Occipital lobe (tissue), 2 donors: ENCODE measurements around the gene GAL3ST2. TPM values are rescaled to one million over a fixed set of nuclear protein-coding genes. Genes with fewer than 3 reads are reported as not detected.
"Not testable (repeated sequence)": the region's sequence is repeated elsewhere in the genome, so short reads cannot be mapped to it uniquely, and the experiment has no call there.

Experiments
- DNase-seq: peaks from one replicate; lab custom pipeline; 2025; lab: John Stamatoyannopoulos, UW
- total RNA-seq: library from RNA; depleted of rRNA; stranded (reverse); fragments of >200 nt; gene quantifications from one replicate; pipeline ENCODE4 v1.2.3, GENCODE V29; 2014

GAL3ST2 gene
- total RNA-seq, 1 donor from 2014 or later, result 0.16 TPM

GRCh38 chr2:241746084-241746483, 30.5 kb upstream of the GAL3ST2 start:
- no peak for DNase-seq

GRCh38 chr2:241748468-241749256, 28.0 kb upstream of the GAL3ST2 start:
- no peak for DNase-seq

- no peak for DNase-seq
Observed at GRCh38 chr2:241750076-241750840, 26.4 kb upstream of the GAL3ST2 start.

GRCh38 chr2:241751152-241751551, 25.5 kb upstream of the GAL3ST2 start:
- no peak for DNase-seq

- DNase-seq, result no peak
Observed at GRCh38 chr2:241751776-241752175, 24.8 kb upstream of the GAL3ST2 start.

- DNase-seq, result no peak
Observed at GRCh38 chr2:241752253-241752652, 24.4 kb upstream of the GAL3ST2 start.

- no peak for DNase-seq
Observed at GRCh38 chr2:241752689-241753276, 23.8 kb upstream of the GAL3ST2 start.

- no peak for DNase-seq
Observed at GRCh38 chr2:241753493-241753892, 23.1 kb upstream of the GAL3ST2 start.

GRCh38 chr2:241754042-241754441, 22.6 kb upstream of the GAL3ST2 start:
- DNase-seq, result no peak

GRCh38 chr2:241755166-241755565, 21.5 kb upstream of the GAL3ST2 start:
- DNase-seq, result no peak

- DNase-seq, result no peak
Observed at GRCh38 chr2:241755777-241756176, 20.8 kb upstream of the GAL3ST2 start.

GRCh38 chr2:241759067-241759807, 17.4 kb upstream of the GAL3ST2 start:
- no peak for DNase-seq

- not testable (repeated sequence) for DNase-seq
Observed at GRCh38 chr2:241759893-241760292, 16.7 kb upstream of the GAL3ST2 start.

- no peak for DNase-seq
Observed at GRCh38 chr2:241760301-241760771, 16.3 kb upstream of the GAL3ST2 start.

- DNase-seq, result no peak
Observed at GRCh38 chr2:241762321-241762932, 14.2 kb upstream of the GAL3ST2 start.

- no peak for DNase-seq
Observed at GRCh38 chr2:241762933-241763369, 13.7 kb upstream of the GAL3ST2 start.

GRCh38 chr2:241763551-241764274, 12.9 kb upstream of the GAL3ST2 start:
- DNase-seq, result no peak

GRCh38 chr2:241764275-241765241, 12.1 kb upstream of the GAL3ST2 start:
- DNase-seq, result no peak
